NCI-H226 (cell line): ENCODE results near the gene TWF1.

Experiments
- DNase-seq: peaks from one replicate; pipeline ENCODE4 v3.0.0-alpha.2; 2015

The TWF1 gene

GRCh38 chr12:43805860-43806736 lies at the start of gene TWF1:
TSS of gene TWF1 (minus strand) at chr12:43806317. CDS start at chr12:43806245, 72 bp downstream.
- peak; percentile 82 for DNase-seq

GRCh38 chr12:43852744-43853143 lies 46.6 kb upstream of the TWF1 start:
- no peak for DNase-seq

GRCh38 chr12:43848786-43849185 lies 42.7 kb upstream of the TWF1 start:
- DNase-seq = no peak

- DNase-seq = peak; percentile 14
These were observed 42.0 kb upstream of the TWF1 start for GRCh38 chr12:43848226-43848507.

DNA sequence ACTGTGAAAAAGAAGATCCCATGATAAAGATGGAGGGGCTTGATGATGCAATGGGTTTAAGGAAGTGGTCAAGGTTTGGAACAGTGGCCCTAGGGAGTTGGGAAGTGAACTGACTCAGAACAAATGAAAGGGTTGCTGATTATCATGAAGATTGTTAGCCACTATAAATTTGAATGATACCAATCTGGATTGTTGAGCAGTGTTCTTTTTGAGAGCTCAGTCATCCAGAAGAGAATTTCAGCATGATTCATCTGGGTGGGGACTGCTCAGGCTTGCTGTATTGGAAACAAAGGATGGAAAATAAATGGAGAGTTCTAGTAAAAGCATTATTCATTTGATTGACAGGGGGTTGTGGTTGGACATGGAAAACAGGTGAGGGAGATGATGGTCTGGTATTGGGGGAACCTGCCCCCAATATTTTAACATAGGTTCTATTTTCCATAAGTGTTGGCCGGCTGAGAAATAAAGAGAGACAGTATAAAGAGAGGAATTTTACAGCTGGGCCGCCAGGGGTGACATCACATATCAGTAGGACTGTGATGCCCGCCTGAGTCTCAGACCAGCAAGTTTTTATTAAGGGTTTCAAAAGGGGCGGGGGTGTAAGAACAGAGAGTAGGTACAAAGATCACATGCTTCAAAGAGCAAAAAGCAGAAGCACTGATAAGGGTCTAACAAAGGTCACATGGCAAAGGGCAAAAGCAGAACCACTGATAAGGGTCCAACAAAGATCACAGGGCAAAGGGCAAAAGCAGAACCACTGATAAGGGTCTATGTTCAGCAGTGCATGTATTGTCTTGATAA lies 41.5 kb upstream of the TWF1 start:
- DNase-seq = peak; percentile 66

DNA sequence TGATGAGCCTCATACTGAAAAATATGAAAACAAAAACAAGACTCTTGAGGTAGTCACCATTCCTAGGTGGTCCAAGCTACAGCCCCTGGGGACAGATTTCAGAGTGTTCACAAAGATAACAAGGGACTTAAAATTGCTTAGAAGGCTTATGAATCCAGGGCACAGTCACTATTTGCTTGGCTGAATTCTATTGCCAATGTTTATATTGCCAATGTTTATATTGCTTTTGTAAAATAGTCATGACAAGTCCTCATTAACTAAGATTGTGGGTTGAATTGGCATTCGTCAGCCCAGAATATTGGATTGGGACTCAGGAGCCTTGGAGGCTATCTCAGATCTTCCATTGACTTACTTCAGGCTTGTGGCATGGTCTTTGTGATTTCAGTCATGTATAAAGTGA lies 36.1 kb upstream of the TWF1 start:
- no peak for DNase-seq

GRCh38 chr12:43841253-43841652 lies 35.1 kb upstream of the TWF1 start:
- DNase-seq = no peak

DNA sequence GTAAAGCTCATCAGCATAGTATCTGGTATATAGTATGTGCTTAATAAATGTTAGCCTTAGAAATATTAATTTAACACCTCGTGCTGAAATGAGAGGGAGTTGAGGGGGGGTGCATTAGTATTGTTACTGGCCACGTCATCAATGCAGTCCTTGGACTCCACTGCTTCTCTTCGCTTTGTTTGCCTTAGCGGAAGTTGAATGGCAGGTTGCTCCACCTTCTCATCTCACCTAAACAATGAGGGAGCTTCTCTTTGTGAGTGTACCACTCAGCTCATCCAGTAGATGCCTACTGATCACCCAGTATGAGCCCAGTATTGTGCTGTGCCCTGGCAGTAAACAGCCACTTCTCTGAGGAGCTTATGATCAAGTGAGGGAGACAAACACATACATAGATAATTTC lies 34.2 kb upstream of the TWF1 start:
- DNase-seq = no peak

DNA sequence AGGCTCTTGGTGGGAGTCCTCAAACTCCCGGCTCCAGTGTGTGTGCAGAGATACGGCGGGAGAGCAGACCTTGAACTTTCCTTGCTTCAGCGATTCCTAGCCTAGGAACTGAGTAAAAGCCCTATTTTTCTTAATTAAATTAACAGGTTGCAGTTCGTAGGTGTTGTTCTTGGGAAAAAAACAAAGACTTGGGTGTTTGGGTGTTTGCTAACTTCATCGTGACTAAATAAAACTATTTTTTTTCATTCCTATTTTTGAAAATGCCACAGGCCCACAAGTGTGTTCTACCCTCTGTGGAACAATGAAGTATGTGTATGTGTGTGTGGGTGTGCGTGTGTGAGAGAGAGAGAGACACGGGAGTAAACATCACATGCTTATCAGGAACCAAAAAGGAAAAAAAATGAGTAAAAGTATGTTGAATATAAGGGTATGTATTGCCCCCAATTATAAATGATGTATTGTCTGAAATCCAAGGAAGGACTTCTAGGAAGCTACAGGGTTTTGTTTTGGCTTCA lies 30.4 kb upstream of the TWF1 start:
- DNase-seq = no peak

DNA sequence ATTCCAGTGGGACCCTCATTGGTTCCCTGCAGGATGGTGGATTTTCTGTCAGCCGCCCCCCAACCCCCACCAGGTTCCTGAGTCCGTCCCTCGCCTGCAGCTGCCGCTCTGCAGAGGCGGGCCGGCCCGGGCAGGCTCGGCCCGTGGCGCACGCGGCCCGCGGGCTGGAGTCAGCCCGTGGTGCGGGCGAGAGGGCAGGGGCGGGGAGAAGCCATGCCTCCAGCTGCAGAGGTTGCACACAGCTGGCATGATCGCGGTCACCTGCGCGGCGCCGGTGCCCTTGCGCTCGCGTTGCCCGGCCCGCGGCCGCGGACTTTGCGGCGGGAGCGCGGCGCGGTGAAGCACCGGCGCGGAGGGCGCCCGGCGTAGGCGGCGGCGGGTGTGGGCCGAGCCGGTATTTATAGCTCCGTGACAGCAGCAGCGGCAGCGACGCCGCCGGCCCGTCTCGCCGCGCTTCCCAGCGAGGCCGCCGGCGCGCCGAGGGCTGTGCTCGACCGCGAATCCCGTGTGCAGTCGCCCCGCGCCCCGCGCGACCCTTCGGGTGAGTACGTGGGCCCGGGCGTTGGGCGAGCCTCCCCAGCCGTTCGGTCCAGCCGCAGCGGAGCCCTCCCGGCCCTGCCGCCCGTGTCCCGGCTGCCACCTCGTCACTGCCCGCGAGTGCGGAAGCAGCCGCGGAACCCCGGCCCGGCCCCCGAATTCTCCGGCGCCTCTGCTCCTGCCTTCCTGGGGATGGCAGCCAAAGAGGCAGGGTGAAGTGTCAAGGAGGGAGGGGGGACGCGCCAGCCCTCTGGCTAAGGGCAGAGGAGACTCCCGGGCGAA lies 29.7 kb upstream of the TWF1 start, which contains the start of gene TMEM117:
TSS of gene TMEM117 (plus strand) at position 426 of the 819 bp plus-strand sequence.
- DNase-seq = peak; percentile 23

- DNase-seq = no peak
These were observed 29.1 kb upstream of the TWF1 start for GRCh38 chr12:43835264-43835655.

DNA sequence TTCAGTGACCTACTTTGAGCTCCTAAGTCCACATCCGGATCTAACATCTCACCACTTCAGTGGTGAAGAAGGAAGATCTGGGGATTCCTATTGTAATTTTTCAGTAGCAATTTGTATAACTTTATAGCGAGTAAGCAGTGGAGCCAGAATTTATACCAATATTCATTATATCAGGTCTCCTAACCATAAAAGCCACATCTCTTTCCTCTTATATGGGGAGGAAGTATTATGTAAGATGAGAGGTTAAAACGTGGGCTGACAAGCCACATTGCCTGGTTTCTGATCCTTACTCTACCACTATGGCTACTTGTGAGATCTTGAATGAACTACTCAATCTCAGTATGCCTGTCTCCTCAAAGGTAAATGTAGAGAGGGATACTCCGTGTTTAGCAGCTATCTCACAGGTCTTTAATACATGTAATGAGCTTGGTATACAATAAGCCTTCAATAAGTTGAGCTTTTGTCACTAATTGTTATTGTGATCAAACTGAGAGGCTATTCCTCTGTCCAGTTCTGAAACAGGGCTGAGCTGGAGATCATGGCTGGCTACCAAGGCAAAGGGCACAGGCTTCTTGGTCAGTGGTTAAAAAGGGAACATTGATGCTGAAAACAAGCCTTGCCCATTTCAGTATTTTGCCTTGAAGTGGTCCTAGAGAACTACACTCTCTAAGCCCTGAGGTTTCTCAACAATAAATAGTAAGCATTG lies 26.5 kb upstream of the TWF1 start:
- no peak for DNase-seq

- no peak for DNase-seq
These were observed 21.0 kb upstream of the TWF1 start for GRCh38 chr12:43827093-43827492.

DNA sequence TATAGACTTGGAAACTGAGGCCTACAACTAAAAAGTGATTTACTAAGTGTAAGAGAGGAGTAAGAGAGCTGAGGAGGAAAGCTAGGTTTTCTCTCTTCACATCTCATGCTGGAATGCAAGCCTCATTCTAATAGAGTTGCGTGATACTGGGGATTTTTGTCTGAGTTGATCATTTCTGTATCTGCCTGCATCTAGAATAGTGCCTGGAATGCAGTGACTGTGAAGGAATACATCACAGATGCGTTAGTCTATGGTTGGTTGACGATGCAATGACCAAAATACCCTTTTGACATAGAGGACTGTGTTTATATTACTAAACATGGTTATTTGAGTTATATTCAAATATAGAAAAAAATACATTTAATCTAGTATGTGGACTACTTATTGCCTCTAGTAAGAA lies 20.6 kb upstream of the TWF1 start:
- no peak for DNase-seq

GRCh38 chr12:43824207-43824775 lies 18.2 kb upstream of the TWF1 start:
- DNase-seq = no peak

DNA sequence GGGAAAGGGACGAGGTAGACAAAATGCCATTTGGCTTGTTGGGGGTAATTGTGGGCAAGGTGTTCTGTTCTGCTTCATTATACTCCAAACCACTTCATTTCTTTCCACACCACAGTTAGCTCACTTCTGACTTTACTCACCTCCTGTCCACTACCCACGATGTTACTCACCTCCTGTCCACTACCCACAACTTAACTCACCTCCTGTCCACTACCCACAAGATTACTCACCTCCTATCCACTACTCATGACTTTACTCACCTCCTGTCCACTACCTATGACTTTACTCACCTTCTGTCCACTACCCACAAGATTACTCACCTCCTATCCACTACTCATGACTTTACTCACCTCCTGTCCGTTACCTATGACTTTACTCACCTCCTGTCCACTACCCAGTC lies 10.1 kb upstream of the TWF1 start:
- DNase-seq = no peak

DNA sequence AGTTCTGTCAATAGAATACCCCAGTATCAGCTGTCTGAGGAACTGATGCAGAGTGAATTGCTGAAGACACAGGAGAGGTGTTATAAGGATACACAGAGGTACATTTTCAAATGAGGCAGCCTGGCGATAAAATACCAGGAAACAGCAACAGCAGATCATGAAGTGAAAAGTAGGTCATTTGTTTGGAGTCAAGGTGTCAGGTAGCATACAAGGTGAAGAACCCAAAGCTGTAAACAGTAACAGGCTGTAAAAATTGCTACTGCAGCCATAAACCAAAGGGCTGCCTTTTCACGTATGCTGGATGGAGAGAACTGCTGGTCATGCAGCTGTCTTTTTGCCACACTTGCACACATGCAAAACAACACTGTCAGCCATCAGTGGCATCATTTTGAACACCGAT lies 9.3 kb upstream of the TWF1 start:
- no peak for DNase-seq

GRCh38 chr12:43812926-43813325 lies 6.8 kb upstream of the TWF1 start:
- peak; percentile 70 for DNase-seq

DNA sequence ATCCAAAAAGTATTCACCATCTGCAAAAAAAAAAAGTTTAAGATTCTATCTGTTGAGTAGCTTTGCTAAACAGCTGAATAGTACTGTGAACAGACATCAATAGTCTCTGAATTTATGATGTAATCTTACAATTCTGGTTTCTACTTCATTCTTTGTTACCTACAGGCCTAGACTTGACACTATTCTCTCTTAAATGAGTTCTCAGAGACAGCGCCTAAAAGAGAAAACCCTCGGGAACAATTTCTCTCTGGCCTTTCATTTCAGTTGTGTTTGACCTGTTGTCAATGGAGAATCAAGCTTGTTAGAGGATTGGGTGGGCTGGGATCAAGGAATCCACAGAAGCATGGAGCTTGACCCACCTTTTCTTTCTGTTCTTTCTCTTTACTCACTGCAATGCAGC lies 5.9 kb upstream of the TWF1 start:
- no peak for DNase-seq

- DNase-seq = no peak
These were observed 1.3 kb upstream of the TWF1 start for GRCh38 chr12:43807386-43807785.

- DNase-seq = no peak
These were observed 588 bp upstream of the TWF1 start for GRCh38 chr12:43806737-43807072.

- DNase-seq = no peak
These were observed 813 bp downstream of the TWF1 start for GRCh38 chr12:43805149-43805859.
